Activated CD4-positive, CD25-positive, alpha-beta regulatory T cell treated with anti-CD3 and anti-CD28 coated beads, Interleukin-2, amount 50 U/mL, for 16 hours (primary cell): ENCODE measurements around the gene WNT6.

Experiments used
- DNase-seq: peaks from one replicate; pipeline ENCODE4 v3.0.0-alpha.2; 2020; ENCODE audit warnings: low read depth, low spot score

The WNT6 gene

GRCh38 chr2:218857371-218858137 is 2.1 kb upstream of the WNT6 start:
- DNase-seq = no peak

GRCh38 chr2:218858138-218858445 is 1.5 kb upstream of the WNT6 start:
- DNase-seq = no peak

DNA sequence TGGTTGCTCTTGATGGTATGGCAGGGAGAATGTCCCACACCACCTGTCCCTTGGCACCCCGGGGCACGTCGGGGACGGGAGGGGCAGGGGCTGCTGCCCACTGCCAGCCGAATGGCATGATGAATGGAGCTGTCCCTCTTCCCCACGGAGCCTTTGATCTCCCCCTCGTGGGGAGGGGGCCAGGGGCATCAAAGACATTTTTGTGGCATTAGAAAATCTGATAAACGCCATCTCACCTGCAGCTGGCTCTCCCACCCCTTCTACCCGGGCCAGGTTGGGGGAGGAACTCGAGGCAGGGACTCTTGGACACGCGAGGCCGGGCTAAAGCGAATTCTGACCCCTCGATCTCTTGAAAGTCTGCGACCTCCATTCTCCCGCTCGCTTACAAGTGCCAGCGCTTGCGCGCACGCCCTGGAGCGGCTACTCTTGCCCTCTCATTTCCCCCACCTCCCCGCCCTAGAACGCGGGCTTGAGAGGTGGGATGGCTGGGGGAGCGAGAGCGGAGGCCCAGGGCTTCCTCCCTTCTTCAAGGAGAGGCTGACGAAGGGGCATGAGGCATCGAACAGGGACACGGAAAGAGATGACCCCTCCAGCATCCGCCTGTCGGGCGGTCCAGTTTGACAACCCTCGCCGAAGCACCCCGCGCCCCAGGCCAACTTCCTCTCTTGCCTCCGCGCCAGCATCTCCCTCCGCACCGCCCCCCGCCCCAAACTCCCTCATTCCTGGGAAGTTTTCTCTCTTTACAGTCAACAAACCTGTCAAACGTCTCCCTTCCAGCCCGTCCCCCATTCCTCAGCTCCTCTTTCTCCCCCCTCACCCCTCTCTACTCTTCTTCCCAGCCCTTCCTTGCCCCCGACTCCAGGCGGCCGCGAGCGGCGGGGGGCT is 692 bp upstream of the WNT6 start:
- DNase-seq = no peak

DNA sequence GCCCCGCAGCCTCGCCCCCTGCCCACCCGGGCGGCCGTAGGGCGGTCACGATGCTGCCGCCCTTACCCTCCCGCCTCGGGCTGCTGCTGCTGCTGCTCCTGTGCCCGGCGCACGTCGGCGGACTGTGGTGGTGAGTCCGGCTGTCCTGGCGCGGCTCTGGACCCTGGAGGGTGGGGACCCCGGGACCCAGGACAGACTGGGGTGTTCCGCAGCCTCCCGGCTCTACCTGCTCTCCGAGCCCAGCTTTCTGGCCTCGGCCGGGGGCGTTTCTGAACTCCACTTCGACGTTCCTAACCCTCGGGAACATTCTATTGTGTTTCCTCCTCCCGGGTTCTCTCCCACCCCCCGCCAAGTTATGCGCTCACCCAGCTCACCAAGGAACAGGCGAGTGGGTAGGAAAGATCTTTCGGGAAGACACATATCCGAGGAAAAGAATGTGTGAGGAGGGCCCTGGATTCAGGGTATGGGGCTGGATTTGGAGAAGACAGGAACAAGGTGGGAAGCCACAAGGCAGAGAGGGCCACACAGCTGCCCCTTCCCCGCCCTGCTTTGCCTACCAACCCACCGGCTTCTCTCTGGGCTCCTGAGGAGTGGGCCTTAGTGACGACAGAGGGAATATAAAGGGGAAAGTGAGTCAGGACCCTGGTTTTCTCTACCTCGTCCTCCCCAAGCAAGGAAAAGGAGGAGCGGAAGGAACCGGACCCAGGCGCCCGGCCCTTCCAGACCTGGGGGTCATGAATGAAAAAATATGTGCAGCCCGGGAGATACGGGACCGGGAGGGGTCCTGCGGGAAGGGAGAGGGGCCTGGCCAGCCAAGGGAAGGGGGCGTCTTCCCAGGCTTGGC is 605 bp downstream of the WNT6 start:
- DNase-seq = no peak

DNA sequence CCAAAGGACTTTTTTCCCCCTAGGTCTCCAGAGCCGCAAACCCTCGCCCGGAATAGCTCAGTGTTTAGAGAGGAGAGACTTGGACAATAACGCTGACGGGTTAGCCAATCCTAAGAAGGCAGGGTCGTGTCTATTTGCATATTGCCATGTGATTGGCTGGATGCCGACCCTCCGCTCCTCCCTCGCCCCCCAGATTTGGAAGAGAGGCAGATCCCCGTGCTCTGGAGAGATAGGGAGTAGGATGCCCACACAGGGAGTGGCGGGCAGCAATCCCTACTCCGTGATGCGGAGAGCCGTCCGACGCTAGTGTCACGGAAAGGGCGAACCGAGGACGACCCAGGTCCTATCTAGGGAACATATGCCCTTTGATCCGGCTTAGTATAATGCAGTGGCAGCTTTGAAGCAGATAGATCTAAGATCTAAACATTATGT is 1.4 kb downstream of the WNT6 start:
- no peak for DNase-seq

DNA sequence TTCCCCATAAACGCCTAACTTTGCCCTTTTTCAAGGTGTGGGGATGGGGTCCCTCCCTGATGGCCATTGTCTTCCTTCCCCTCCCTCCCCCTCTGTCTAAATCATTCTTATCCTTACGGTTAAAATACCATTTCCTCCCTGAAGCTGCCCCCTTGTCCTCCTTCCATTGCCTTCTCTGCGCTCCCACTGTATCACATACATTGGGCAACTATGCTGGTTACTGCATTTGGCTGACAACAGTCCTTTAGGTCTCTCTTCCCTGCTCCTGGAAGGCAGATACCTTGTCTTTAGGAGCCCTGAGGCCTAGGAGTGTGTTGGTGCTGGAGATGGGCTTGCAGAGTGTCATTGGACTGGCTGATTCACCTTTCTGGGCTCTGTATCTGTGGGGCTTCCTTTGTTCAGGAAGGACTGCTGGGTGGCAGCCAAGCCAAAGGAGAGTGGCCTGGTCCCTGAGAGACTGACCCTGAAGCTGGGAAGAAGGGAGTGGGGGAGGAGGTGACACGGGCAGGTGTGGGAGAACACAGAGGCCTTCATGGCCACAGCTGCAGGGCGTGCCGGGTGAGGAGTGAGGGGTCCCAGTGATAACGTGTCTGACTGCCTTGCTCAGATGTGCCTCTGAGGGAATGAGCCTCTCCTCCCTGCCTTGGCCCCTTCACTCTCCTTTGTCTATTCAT is 2.2 kb downstream of the WNT6 start:
- DNase-seq = no peak

DNA sequence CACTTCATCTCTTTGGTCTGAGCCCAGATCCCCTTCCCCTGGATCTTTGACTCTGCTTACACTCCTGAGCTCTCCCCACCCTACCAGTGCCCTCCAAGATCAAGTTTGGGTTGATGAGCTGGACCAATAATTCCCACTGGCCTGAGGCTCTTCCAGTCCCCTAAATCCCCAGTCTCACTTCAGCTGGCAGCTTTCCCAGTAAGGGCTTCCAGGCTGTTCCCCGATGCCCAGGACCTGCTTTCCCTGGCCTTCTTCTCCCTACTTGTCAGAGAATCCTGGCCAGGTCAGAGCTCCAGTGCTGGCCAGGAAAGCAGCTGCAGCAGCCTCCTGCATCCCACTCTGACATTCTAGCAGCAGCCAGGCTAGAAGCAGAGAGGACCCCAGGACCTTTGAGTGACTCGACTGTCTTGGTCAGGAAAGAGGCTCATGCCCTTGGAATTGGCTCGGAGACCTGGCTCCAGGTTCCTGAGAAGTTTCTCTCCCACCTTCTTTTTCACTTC is 3.5 kb downstream of the WNT6 start:
- DNase-seq = no peak

DNA sequence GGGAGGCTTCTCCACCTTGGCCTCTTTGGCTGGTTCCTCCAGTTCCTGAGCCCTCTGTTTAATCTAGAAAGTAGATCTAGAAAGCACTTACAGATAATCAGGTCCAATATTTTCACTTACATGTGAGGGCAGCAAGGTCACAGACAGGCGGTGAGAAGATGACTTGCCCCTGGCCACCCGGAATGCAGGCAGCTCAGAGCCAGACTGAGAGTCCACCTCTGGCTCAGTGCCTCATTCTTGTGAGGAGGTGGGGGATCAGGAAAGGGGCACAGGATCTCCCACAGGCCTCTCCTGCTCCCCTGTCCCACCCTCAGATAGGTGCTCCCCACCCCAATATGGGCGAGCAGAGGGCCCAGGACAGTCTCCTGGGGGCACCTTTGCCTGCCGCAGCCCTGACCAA is 5.8 kb downstream of the WNT6 start:
- DNase-seq = no peak

- no peak for DNase-seq
These were observed 6.4 kb downstream of the WNT6 start for GRCh38 chr2:218865999-218866398.

DNA sequence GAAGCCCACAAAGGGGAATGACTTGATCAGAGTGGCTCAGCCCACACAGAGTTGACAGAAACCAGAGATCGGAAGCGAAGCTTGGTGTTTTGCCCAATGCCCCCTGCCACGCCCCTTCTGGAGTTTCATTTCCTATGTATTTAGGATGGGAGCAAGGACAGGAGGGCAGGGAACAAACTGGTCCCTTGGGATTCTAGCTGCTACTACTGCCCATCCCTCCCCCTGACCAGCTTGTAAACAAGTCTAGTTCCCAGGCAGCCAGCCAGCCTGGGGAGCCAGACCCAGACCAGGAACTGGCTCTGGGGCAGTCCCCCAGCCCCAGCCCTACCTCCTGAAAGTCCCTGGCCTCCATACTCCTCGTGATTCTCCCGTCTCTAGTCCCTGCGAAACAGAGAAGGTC is 8.3 kb downstream of the WNT6 start:
- DNase-seq = no peak

GRCh38 chr2:218869064-218869463 is 9.5 kb downstream of the WNT6 start:
- no peak for DNase-seq

- no peak for DNase-seq
These were observed 11.4 kb downstream of the WNT6 start for GRCh38 chr2:218870984-218871344.

DNA sequence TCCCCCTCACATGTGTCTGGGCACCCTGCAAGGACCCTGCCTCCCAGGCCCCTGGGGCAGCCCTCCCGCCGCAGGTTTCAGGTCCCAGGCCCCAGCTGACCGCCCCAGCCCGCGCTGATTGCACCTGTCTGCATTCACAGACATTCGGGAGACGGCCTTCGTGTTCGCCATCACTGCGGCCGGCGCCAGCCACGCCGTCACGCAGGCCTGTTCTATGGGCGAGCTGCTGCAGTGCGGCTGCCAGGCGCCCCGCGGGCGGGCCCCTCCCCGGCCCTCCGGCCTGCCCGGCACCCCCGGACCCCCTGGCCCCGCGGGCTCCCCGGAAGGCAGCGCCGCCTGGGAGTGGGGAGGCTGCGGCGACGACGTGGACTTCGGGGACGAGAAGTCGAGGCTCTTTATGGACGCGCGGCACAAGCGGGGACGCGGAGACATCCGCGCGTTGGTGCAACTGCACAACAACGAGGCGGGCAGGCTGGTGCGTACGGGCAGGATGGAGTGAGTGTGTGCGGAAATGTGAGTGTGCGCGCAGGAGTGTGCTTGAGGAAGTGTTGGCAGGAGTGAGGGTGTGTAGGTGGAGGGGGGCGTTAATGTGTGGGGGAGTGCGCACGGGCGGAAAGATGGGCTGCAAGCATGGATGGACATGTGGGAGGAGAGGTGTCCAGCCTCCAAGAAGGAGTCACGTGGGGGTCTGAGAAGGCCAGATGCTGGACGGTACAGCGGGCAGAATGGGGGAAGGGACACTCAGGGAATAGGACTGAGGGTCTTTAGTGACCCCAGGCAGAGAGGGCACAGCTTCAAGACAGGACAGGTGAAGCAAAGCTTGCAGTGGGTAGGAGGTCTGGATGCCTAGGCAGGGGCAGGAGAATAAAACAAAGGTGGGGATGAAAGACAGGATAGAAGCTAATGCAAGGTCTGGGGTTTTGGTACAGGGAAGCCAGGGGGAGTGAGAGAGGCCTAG is 12.0 kb downstream of the WNT6 start:
- no peak for DNase-seq

DNA sequence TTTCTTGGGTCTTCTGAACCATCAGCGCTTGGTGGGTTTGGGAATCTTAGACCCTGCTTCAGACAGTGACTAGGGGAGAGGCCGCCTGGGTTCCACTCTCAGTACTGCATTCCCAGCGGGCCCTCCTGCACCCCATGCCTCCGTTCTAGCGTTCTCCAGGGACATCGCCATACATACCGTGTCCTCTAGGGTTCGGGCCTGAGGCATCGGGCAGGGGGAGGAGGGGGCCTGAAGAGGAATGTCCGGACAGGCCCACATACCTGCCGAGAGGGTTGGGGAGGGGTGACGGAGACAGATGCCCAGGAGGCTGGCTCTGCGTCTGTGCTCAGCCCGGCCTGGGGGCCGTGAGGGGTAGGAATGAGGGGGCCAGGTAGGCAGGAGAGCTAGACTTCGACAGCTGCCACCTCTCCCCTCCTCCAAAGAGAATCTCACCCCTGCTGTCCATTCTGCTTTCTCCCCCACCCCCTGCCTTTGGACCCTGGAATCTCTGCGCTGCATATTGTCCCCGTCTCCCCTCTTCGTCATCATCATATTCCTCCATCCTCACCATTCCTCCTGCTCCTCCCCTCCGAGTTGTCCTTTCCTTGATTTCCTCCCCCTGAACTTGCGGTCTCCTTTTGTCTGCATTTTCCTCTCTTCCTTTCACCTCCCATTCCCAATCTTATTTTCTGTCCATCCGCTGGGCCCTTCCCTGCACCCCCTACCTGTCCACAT is 13.2 kb downstream of the WNT6 start:
- no peak for DNase-seq

DNA sequence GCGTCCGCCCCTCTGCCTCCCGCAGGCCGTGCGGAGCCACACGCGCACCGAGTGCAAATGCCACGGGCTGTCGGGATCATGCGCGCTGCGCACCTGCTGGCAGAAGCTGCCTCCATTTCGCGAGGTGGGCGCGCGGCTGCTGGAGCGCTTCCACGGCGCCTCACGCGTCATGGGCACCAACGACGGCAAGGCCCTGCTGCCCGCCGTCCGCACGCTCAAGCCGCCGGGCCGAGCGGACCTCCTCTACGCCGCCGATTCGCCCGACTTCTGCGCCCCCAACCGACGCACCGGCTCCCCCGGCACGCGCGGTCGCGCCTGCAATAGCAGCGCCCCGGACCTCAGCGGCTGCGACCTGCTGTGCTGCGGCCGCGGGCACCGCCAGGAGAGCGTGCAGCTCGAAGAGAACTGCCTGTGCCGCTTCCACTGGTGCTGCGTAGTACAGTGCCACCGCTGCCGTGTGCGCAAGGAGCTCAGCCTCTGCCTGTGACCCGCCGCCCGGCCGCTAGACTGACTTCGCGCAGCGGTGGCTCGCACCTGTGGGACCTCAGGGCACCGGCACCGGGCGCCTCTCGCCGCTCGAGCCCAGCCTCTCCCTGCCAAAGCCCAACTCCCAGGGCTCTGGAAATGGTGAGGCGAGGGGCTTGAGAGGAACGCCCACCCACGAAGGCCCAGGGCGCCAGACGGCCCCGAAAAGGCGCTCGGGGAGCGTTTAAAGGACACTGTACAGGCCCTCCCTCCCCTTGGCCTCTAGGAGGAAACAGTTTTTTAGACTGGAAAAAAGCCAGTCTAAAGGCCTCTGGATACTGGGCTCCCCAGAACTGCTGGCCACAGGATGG is 14.0 kb downstream of the WNT6 start:
- no peak for DNase-seq

DNA sequence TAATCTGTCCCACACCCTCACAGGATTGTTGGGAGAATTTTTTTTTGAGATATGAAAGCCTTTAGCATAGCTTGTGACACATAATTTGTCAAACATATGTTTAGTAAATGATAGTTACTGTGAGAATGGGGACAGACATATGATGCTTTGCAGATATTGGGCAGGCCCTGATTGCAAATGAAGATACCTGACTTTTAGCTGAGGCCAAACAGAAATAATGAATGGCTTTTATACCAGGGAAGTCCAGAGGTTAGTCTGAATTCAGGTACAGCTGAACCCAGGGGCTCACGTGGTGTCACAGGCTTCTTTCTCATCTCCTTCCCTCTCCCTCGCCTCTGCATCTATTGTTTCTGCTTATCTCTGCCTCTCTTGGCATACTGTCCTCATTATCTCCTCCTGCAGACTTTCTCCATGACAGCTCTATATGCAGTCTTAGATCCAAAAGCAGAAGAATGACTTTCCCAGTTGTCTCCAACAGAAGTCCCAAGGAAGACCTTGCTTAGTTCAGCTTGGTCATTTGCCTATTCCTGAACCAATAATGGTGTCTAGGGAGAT is 16.2 kb downstream of the WNT6 start:
- no peak for DNase-seq

DNA sequence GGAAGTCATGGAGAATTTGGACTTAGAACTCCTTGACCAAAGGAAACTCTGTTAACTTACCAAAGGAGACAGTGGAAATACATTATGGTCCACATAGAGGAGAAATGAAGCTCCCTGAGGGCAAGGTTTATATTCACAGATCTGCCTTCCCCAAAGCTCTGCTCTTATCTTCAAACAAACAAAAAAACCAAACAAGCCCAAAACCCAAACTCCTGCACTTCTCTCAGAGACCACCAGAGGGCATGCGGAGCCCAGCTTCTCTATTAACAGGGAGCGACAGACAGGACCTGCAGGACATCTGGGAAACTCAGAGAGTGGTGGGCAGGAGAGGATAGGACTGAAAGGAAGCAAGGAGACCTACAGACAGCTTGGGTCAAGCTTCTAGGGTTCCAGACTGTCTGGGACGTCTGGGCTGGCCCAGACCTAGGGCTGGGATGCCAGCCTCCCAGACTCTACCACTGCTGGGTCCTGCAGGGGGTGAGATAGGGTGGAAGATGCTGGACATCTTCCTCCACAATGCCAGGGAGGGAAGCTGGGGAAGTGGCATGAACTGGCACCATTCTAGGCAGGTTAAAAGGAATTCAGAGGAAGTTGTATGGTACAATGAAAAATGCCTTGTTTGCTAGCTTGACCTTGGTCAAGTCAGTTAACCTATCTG is 17.1 kb downstream of the WNT6 start:
- DNase-seq = peak; percentile 48

DNA sequence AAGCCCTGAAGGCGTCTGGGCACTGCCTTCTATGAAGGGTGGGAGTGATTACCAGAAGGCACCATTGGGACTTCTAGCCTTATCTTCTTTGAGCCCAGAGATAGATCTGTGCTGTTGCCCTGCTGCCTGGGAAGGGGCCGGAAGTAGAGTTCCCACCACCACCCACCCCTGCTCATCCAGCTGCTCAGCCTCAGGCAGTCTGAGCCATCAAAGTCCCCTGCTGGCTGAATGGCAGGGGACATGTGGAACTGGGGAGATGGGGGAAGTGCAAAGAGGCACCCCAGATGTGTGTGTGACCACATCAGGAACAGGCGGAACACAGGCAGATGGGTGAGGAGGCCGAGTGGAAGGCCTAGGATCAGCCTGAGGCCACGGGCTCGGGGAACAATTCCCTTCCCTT is 17.7 kb downstream of the WNT6 start:
- DNase-seq = no peak
